ENCODE results near the gene OR6B1.
"Not testable (repeated sequence)": the region's sequence is repeated elsewhere in the genome, so short reads cannot be mapped to it uniquely, and the experiment has no call there.

The OR6B1 gene

DNA sequence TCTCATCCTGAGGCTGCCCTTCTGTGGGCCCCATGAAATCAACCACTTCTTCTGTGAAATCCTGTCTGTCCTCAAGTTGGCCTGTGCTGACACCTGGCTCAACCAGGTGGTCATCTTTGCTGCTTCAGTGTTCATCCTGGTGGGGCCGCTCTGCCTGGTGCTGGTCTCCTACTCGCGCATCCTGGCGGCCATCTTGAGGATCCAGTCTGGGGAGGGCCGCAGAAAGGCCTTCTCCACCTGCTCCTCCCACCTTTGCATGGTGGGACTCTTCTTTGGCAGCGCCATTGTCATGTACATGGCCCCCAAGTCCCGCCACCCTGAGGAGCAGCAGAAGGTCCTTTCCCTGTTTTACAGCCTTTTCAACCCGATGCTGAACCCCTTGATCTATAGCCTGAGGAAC lies 50.8 kb downstream of the OR6B1 start:
- not testable (repeated sequence) for H3K9me3 Mint-ChIP-seq, H3K36me3 Mint-ChIP-seq, H3K27ac Mint-ChIP-seq, H3K4me1 Mint-ChIP-seq, H3K4me3 Mint-ChIP-seq
- H3K27me3 Mint-ChIP-seq, result peaks cover 17% of the 10 kb centered on the region

DNA sequence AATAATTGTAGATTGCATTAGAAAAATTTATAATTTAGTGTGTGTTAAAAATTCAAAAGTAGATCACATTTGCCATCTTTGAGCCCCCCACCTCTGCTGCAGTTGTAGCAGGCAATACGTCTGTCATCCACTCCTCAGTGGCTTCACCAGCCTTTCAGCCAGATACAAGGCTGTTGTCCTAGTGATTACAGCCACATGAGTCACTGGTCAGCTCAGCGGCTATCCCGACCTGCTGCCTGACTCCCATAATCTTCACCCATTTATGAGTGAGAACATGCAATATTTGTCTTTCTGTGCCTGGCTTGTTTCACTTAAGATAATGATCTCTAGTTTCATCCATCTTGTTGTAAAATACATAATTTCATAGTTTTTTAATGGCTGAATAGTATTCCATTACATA lies 57.8 kb downstream of the OR6B1 start:
- peaks cover 3% of the 10 kb centered on the region for H3K27me3 Mint-ChIP-seq
- peaks cover 10% of the 10 kb centered on the region for H3K9me3 Mint-ChIP-seq
- no peak overlapping the region for H3K27ac Mint-ChIP-seq
- H3K4me1 Mint-ChIP-seq, result no peaks in the 10 kb centered on the region
- no peak overlapping the region for H3K4me3 Mint-ChIP-seq
- H3K36me3 Mint-ChIP-seq, result peaks cover 2% of the 10 kb centered on the region
